GM06990 (cell line): ENCODE results near the gene WDR38.

Experiments used
- DNase-seq: peaks from one replicate; pipeline ENCODE4 v3.0.0-alpha.2; 2011; ENCODE audit not compliant: insufficient read length; ENCODE audit errors: extremely low read depth
- H3K27me3 ChIP-seq: replicated peaks from 2 replicates; pipeline ENCODE4 v1.6.0; 2011; ENCODE audit warnings: low read length; ENCODE audit not compliant: control insufficient read depth, insufficient read depth
- H3K36me3 ChIP-seq: 2 replicates; pipeline ENCODE4 v1.5.1; 2011; ENCODE audit warnings: low read length; ENCODE audit not compliant: control insufficient read depth, insufficient read depth
- H3K4me3 ChIP-seq: replicated peaks from 2 replicates; pipeline ENCODE4 v1.5.1; 2011; ENCODE audit warnings: low read depth, mild to moderate bottlenecking, control low read depth, low read length
- TF ChIP-seq, protein P1 (sequence below): IDR thresholded peaks from 2 replicates; pipeline ENCODE4 v1.5.1; 2011; ENCODE audit warnings: low read length, control low read depth, mild to moderate bottlenecking, inconsistent platforms; ENCODE audit not compliant: insufficient read depth, poor library complexity, severe bottlenecking

The WDR38 gene

DNA sequence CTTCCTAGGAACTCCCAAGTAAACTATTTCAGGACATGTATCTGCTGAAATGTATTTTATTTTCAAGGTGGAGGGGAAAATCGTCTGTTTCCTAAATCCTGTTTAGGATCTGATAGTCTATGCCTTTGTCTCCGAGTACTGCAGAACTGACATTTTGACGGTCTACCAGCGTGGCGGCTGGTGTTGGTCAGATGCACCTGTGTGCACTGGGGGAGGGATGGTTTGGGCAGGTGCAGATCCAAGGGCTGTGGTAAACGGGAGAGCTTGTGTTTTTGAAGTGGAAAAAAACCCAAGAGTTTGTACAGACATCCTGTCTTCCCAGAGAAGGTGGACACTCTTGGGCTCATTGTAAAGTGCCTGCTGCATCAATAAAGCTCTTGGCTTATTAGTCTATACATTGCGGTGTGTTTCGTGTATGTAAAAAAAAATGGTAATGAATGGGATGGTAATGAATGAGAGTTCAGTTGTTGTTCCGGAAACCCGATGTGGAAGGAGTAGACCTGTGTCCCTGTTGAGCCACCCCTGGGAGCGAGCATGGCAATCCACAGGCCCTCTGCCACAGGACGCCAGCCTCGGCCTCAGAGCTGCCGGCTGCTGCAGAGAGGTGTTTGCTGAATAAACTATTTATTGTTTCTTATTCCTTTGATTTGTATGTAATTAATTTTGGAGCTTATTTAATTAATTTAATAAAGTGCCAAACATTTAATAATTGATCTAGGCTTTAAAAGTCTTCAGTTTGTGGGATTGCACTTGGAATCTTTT lies 23.9 kb downstream of the WDR38 start:
- DNase-seq, result no peak
- TF ChIP-seq, protein P1, sequence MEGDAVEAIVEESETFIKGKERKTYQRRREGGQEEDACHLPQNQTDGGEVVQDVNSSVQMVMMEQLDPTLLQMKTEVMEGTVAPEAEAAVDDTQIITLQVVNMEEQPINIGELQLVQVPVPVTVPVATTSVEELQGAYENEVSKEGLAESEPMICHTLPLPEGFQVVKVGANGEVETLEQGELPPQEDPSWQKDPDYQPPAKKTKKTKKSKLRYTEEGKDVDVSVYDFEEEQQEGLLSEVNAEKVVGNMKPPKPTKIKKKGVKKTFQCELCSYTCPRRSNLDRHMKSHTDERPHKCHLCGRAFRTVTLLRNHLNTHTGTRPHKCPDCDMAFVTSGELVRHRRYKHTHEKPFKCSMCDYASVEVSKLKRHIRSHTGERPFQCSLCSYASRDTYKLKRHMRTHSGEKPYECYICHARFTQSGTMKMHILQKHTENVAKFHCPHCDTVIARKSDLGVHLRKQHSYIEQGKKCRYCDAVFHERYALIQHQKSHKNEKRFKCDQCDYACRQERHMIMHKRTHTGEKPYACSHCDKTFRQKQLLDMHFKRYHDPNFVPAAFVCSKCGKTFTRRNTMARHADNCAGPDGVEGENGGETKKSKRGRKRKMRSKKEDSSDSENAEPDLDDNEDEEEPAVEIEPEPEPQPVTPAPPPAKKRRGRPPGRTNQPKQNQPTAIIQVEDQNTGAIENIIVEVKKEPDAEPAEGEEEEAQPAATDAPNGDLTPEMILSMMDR, result no peak
- peaks cover 44% of the 10 kb centered on the region for H3K36me3 ChIP-seq
- no peak overlapping the region for H3K4me3 ChIP-seq
- no peaks in the 10 kb centered on the region for H3K27me3 ChIP-seq

DNA sequence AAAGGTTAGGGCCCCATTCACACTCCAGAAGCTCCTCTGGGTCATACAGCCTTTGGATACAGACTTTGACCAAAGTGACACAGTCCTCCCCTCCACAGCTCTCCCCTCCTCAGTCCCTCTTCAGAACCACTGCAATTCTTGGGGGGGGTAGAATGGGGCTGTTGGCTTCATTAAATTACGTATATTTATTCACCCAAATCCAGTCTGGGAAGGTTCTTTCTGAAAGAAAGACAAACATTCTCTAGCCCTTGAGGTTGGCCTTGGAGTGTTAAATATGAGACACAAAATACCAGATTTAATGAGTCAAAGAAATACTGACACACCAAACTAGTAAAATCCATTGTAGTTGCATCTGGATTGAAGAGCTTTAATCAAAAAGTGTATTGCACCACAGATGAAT lies 24.8 kb downstream of the WDR38 start:
- Histone ChIP-seq H3K4me3 (no peak overlapping the region), H3K27me3 (no peaks in the 10 kb centered on the region), H3K36me3 (peaks cover 45% of the 10 kb centered on the region)
- DNase-seq, result no peak
- TF ChIP-seq, protein P1, result no peak

DNA sequence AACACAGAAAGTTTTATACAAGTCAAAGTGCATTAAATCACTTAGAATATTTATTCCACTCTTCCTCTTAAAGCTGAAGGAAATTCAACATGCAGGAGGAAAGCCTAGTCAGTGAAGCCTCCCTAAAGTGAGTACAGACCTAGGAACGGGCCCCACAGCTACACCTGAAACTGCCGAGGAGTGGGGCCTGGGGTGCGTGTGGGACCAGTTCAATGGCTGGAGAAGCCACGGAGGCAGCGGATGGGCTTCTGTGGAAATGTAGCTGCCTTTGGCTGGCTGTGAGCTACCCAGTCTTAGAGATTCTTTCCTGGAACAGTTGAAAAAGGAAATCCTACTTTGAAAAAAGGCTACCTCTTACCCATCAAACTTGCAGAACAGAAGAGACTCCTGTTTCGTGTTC lies 25.3 kb downstream of the WDR38 start:
- no peak overlapping the region for H3K4me3 ChIP-seq
- DNase-seq, result no peak
- H3K27me3 ChIP-seq, result no peaks in the 10 kb centered on the region
- H3K36me3 ChIP-seq, result peaks cover 40% of the 10 kb centered on the region
- TF ChIP-seq, protein P1, result no peak

DNA sequence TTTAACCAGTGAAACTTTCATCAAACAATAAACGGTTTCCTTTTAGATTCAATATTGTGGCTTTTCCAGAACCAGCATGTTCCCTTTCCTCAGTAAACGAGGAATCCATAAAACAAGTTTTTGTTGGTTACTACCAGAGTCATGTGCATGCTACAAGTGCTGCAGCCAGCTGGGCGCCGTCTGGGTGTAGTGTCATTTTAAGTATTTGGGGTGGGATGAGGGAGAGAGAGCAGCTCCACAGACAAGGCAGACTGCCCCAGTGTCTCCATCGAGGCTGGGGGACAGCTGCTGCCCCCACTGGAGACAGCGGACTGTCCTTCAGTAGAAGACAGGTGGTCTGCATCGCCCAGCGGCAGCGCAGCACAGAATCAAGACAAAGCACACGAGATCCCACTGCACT lies 26.0 kb downstream of the WDR38 start:
- Histone ChIP-seq H3K36me3 (peaks cover 34% of the 10 kb centered on the region), H3K4me3 (no peak overlapping the region), H3K27me3 (no peaks in the 10 kb centered on the region)
- TF ChIP-seq, protein P1, result no peak
- no peak for DNase-seq

DNA sequence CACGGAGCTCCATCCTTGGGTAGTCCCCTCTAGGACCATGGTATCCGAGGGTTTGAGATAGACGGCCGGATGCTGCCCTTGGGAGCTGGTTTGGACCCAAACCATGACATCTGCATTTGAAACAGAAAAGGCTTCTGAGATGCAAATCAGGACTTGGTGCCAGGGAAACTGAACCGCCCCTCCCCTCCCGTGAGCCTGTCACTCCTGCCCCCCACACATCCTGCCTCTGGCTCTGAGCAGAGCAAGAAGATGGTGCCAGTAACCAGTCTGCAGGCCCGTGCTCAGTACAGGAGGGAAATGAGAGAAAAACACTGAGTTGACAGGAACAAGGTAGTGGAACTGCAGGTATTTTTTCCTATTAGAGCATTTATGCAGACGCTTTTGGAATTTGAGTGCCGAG lies 27.2 kb downstream of the WDR38 start:
- H3K27me3 ChIP-seq, result no peaks in the 10 kb centered on the region
- H3K36me3 ChIP-seq, result peaks cover 32% of the 10 kb centered on the region
- no peak overlapping the region for H3K4me3 ChIP-seq
- DNase-seq, result no peak
- TF ChIP-seq, protein P1, result no peak
